ENCODE results near the gene SLIT3.

- no peak for TF ChIP-seq CTCF (IDR thresholded peaks at IDR 0.05)
- TF ChIP-seq POLR2AphosphoS5 (IDR thresholded peaks at IDR 0.05): no peak
- no peak for TF ChIP-seq EP300 (IDR thresholded peaks at IDR 0.05)
Measured at GRCh38 chr5:168842571-168843205, 458.3 kb downstream of the SLIT3 start.

Measured in stomach (tissue), 4 donors.